C4-2B (cell line): ENCODE data around the gene EIF3C.
"Not testable (repeated sequence)": the region's sequence is repeated elsewhere in the genome, so short reads cannot be mapped to it uniquely, and the experiment has no call there.

Experiments
- ZFX ChIP-seq: fragments of 450-650 bp; IDR thresholded peaks from 2 replicates; pipeline ENCODE4 v1.6.1; 2017
- TF ChIP-seq, protein P1 (sequence below): fragments of 450-650 bp; conservative IDR thresholded peaks from 2 replicates; pipeline ENCODE4 v1.5.1; 2017; ENCODE audit warnings: mild to moderate bottlenecking

DNA sequence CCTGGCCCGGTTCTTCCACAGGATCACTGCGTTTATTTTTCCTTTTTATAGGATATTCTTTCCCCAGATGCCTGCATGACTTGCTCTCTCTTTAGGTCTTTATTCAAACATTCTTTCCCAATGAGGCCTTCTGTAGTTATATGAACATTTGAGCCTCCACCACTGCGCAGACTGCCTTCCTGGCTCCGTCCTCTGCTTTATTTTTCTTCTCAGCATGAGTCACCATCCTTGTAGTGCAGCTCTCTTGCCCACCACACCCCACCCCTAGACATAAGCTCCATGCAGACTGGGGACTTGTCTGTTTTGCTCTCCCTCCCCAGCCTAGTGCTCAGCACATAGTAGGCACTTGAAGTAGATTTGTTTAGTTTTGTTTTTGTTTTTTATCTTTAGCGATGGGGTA, 20.0 kb downstream of the EIF3C start:
- TF ChIP-seq, protein P1, sequence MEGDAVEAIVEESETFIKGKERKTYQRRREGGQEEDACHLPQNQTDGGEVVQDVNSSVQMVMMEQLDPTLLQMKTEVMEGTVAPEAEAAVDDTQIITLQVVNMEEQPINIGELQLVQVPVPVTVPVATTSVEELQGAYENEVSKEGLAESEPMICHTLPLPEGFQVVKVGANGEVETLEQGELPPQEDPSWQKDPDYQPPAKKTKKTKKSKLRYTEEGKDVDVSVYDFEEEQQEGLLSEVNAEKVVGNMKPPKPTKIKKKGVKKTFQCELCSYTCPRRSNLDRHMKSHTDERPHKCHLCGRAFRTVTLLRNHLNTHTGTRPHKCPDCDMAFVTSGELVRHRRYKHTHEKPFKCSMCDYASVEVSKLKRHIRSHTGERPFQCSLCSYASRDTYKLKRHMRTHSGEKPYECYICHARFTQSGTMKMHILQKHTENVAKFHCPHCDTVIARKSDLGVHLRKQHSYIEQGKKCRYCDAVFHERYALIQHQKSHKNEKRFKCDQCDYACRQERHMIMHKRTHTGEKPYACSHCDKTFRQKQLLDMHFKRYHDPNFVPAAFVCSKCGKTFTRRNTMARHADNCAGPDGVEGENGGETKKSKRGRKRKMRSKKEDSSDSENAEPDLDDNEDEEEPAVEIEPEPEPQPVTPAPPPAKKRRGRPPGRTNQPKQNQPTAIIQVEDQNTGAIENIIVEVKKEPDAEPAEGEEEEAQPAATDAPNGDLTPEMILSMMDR, result not testable (repeated sequence)
- not testable (repeated sequence) for TF ChIP-seq ZFX
